Kidney (tissue), 14 donors: Measurements from ENCODE around the gene SPINT2. TPM values are rescaled to one million over a fixed set of nuclear protein-coding genes. Genes with fewer than 3 reads are reported as not detected.

ENCODE experiments used
- DNase-seq, 5 donors: peaks; one replicate each; pipeline ENCODE4 v3.0.0-alpha.2; 2013 to 2020
- FAIRE-seq: peaks from 2 replicates; lab custom pipeline; 2012; peaks lifted over from hg19 to GRCh38; lab: Jason Lieb, UNC
- H3K27ac ChIP-seq, 2 donors: one replicate each; pipeline ENCODE4 v1.7.0; 2013; ENCODE audit warnings: low read depth in 2 of 2, low read length in 2 of 2, inconsistent platforms in 1 of 2
- H3K27me3 ChIP-seq: one replicate; pipeline ENCODE4 v1.7.1; 2013; ENCODE audit warnings: low read length, inconsistent platforms; ENCODE audit not compliant: control insufficient read depth, insufficient read depth
- H3K36me3 ChIP-seq, 3 donors: one replicate each; pipeline versions ENCODE4 v1.7.0 to v1.7.1; 2013; ENCODE audit warnings: low read length in 3 of 3, control low read depth in 1 of 3, inconsistent platforms in 1 of 3; ENCODE audit not compliant: insufficient read depth in 3 of 3, control insufficient read depth in 2 of 3
- H3K4me1 ChIP-seq, 3 donors: one replicate each; pipeline versions ENCODE4 v1.7.0 to v1.7.1; 2013; ENCODE audit warnings: low read length in 3 of 3, inconsistent platforms in 1 of 3, low read depth in 1 of 3; ENCODE audit not compliant: control insufficient read depth in 2 of 3, insufficient read depth in 2 of 3
- H3K4me3 ChIP-seq, 3 donors: one replicate each; pipeline versions ENCODE4 v1.7.0 to v1.8.1; 2013; ENCODE audit warnings: low read length in 3 of 3, control low read depth in 1 of 3, inconsistent platforms in 1 of 3
- H3K9ac ChIP-seq, 3 donors: one replicate each; pipeline versions ENCODE4 v1.7.0 to v1.7.1; 2013; ENCODE audit warnings: low read length in 3 of 3, control low read depth in 1 of 3, inconsistent platforms in 1 of 3
- H3K9me3 ChIP-seq, 3 donors: one replicate each; pipeline versions ENCODE4 v1.7.0 to v1.7.1; 2013; ENCODE audit warnings: low read length in 3 of 3, control low read depth in 1 of 3, inconsistent platforms in 1 of 3; ENCODE audit not compliant: control insufficient read depth in 2 of 3, insufficient read depth in 1 of 3
- intact Hi-C: fragments of 100-400 bp; cut with DNase I; formaldehyde crosslinking; loops from one replicate; pipeline ENCODE4 v1.11.1; 2022
- polyA plus RNA-seq: library from polyadenylated mRNA; stranded (reverse); fragments of 350-450 nt; fragmentation: Illumina TruSeq; extraction: RNeasy Lipid Tissue Mini Kit (QIAGEN cat#74804); gene quantifications from one replicate; pipeline ENCODE4 v1.2.3, GENCODE V29; 2014; ENCODE audit warnings: low read depth, low replicate concordance; ENCODE audit not compliant: insufficient read depth
- total RNA-seq: library from RNA; stranded (reverse); fragmentation: NEBNext Ultra II Directional; extraction: Animal tissue kit (Norgen Biotek cat#: 25700); gene quantifications from one replicate; pipeline ENCODE4 v1.2.1, GENCODE V29; 2021
- TF ChIP-seq, protein P1 (sequence below): IDR thresholded peaks from 3 replicates; pipeline ENCODE4 v1.5.1; 2012; ENCODE audit warnings: mild to moderate bottlenecking, moderate library complexity, borderline replicate concordance; ENCODE audit not compliant: insufficient read depth; ENCODE audit errors: extremely low read depth
- donor health status: control.
- donor health status: control.
- donor health status: control.
- donor health status: control.
- donor health status: control.
- donor health status: DM: yes; HTN: yes; CAD: no.
- donor health status: Normal renal cell carcinoma (clear cell type).

SPINT2 gene
- total and polyA plus RNA-seq, 2 donors from 2014 or later: 381 to 425 TPM

DNA sequence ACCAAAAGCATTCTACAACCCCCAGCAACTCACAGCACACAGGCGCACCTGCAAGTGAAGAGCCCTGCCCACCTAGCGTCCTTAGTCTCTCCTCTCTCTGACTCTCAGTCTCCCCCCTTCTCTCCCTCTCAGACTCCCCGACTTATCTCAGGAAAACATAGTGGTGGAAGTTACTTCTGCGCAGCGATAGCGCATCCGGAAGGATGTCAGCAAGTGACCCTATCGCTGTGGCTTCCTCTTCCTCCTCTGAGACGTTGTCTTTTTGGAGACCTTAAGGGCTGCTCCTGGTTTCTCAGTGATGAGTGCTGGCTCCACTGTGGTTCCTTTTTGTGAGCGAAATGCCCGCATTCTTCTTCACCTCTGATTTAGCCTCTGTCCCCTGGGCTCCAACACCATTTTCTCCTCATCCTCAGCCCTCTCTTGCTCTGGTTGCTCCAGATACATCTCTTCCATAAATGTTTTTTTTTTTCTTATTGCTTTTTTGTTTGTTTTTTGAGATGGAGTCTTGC lies 52.8 kb downstream of the SPINT2 start:
- Histone ChIP-seq H3K27ac (no peak overlapping the region), H3K27me3 (peaks cover 2% of the 10 kb centered on the region), H3K36me3 (no peaks in the 10 kb centered on the region), H3K9ac (no peak overlapping the region), H3K9me3 (no peaks in the 10 kb centered on the region), H3K4me1 (peaks cover 0 to 19% (median 5%) of the 10 kb centered on the region in 3 donors), H3K4me3 (no peak overlapping the region)
- intact Hi-C loops: no loop called here
- DNase-seq (no peak), FAIRE-seq (no peak)
- TF ChIP-seq, protein P1, sequence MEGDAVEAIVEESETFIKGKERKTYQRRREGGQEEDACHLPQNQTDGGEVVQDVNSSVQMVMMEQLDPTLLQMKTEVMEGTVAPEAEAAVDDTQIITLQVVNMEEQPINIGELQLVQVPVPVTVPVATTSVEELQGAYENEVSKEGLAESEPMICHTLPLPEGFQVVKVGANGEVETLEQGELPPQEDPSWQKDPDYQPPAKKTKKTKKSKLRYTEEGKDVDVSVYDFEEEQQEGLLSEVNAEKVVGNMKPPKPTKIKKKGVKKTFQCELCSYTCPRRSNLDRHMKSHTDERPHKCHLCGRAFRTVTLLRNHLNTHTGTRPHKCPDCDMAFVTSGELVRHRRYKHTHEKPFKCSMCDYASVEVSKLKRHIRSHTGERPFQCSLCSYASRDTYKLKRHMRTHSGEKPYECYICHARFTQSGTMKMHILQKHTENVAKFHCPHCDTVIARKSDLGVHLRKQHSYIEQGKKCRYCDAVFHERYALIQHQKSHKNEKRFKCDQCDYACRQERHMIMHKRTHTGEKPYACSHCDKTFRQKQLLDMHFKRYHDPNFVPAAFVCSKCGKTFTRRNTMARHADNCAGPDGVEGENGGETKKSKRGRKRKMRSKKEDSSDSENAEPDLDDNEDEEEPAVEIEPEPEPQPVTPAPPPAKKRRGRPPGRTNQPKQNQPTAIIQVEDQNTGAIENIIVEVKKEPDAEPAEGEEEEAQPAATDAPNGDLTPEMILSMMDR: no peak

DNA sequence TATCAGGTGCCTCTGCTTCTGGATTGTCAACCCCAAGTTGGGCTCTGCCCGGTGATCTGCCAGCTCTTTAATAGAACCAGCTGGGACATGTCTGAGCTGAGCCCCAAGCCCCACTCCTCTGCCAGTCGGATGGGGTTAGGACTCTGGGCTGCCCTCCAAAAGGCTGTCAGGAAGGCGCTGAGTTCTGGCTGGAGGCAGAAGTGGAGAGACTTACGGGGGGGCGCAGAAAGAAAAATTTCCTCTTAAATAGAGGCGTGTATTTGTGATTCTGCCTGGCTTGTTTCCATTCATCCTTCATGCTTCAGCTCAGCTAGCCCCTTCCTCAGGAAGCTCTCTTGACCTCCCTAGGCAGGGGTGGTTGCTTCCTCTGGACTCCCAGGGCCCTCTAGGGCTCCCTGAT lies 54.3 kb downstream of the SPINT2 start:
- intact Hi-C loops: no loop called here
- H3K9me3 ChIP-seq: no peaks in the 10 kb centered on the region
- peaks cover 0 to 20% (median 5%) of the 10 kb centered on the region in 3 donors for H3K4me1 ChIP-seq
- TF ChIP-seq, protein P1: no peak
- peaks cover 2% of the 10 kb centered on the region for H3K27me3 ChIP-seq
- no peak overlapping the region for H3K9ac ChIP-seq
- no peak overlapping the region for H3K4me3 ChIP-seq
- DNase-seq (peak in 2 of 5 donors; percentile 35 to 70), FAIRE-seq (no peak)
- no peak overlapping the region for H3K27ac ChIP-seq
- no peaks in the 10 kb centered on the region for H3K36me3 ChIP-seq

DNA sequence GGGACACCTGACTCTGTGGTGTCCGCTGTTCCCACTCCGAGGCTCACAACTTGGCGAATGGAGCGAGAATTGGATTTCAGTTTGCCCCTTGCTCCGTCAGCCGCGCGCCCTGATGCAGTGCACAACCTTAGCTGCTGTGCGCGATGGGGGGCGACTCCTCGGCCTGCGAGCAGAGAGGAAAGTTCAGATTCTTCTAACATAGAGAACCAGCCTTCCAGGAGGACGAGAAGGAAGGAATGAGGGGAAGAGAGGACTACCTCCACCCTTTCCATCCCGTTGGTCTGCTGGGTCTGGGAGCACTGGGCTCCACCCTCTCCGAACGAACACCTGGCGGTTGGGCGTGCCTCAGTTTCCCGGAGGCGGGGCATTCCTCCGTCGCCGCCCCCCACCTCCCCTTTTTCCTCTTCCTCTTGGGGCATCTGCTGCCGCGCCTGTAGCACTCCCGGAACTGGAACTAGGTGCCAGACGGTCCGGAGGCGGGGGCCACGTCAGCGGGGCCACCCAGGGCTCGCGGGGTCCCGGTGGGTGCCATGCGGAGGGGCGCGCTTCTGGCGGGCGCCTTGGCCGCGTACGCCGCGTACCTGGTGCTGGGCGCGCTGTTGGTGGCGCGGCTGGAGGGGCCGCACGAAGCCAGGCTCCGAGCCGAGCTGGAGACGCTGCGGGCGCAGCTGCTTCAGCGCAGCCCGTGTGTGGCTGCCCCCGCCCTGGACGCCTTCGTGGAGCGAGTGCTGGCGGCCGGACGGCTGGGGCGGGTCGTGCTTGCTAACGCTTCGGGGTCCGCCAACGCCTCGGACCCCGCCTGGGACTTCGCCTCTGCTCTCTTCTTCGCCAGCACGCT lies 55.3 kb downstream of the SPINT2 start, which contains the start of gene KCNK6:
KCNK6 (plus strand) TSS at position 425 of the 838 bp plus-strand sequence; CDS start at position 531, 106 bp downstream.
- Histone ChIP-seq H3K27ac (peak within 1 kb of the TSS; percentile 54 to 67), H3K4me1 (peaks cover 0 to 20% (median 5%) of the 10 kb centered on the region in 3 donors), H3K9ac (peak within 1 kb of the TSS in 2 of 3 donors; percentile 61 to 67), H3K4me3 (peak within 1 kb of the TSS; percentile 47 to 62 (median 48)), H3K9me3 (no peaks in the 10 kb centered on the region), H3K36me3 (no peaks in the 10 kb centered on the region), H3K27me3 (peaks cover 2% of the 10 kb centered on the region)
- intact Hi-C loops: no loop called here
- no peak for FAIRE-seq
- peak in 3 of 5 donors; percentile 46 to 68 (median 68) for DNase-seq
- TF ChIP-seq, protein P1: no peak
